HG03159 (cell line): ENCODE results near the gene CARMIL1.

Experiments
- ATAC-seq: cut with Tn5 transposase; IDR thresholded peaks from one replicate; pipeline ENCODE4 v1.9.1; 2021; ENCODE audit warnings: mild to moderate bottlenecking, moderate library complexity; ENCODE audit not compliant: unreplicated experiment

CARMIL1 gene

DNA sequence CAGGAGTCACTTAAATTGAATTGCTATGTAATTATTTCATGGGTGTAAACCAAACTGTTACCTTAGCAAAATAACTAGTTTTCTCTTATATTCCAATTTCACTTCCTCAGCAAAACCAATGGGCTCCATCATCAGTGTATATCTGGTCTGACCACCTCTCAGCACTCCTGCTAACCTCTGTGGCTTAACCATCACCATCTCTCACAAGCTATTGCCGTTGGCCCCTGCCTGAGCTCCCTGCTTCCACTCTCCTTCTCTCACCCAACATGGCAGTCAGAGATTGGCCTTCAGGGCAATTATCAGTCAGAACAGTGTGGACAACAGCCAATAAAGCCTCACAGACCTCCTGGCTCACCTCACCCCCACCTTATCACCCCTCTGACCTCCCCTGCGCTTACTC lies 124.0 kb downstream of the CARMIL1 start:
- no peak for ATAC-seq

DNA sequence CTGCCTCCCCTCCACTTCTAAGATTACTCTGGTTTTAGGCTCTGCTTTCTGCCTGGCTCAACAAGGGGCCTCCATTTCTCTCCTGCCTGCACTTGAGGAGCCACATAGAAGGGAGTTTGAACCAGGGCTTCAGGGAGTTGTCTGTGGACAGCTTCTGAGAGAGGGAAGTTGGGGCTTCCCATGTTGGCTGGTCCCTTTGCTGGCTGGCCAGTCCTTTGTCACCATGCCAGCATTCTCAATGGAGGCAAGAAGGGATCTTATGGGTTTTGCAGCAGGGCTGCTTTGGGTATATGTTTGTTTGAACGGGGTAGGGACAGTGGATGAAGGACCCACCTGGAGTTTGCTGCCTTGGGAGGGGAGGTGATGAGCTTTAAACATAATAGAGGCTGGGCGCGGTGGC lies 124.9 kb downstream of the CARMIL1 start:
- ATAC-seq, result no peak

DNA sequence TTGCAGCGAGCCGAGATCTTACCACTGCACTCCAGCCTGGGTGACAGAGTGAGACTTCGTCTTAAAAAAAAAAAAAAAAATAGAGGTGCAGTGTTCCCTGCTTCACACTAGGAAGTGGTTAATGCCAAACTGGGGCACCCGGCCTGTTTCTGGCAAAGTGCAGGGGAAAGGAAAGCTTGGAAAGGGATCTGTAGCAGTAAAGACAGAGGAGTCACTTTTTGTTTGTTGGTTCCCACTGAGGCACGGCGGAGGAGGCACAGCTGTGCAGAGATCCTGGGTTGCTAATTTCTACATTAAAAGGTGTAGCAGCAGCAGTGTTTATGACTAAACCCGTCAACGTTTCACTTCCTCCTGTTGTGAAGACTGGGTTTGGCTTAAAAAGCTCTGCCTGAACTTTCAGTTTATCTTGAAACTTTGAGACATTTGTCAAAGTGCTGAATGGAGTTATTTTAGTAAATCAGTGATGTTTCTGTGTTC lies 125.6 kb downstream of the CARMIL1 start:
- peak; percentile 93 for ATAC-seq

GRCh38 chr6:25405442-25405841 lies 126.3 kb downstream of the CARMIL1 start:
- ATAC-seq, result no peak

DNA sequence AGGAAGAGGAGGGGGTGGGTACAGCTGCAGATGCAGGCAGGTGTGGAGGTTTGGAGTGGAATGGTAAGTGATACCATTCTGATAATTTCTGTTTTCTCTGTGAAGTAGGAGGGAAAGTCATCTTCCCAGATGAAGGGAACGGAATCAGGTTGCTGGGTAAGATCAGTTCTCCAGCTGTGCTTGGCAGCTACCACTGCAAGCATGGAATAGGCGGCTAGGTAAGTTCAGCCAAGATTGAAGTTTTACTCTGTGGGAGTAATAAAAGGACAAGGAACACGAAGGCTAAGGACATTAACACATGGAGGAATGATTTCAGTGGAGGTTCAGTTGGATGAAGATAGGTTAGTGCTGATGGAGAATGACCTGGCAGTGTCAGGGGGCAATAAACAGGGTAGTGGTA lies 128.3 kb downstream of the CARMIL1 start:
- ATAC-seq, result no peak

DNA sequence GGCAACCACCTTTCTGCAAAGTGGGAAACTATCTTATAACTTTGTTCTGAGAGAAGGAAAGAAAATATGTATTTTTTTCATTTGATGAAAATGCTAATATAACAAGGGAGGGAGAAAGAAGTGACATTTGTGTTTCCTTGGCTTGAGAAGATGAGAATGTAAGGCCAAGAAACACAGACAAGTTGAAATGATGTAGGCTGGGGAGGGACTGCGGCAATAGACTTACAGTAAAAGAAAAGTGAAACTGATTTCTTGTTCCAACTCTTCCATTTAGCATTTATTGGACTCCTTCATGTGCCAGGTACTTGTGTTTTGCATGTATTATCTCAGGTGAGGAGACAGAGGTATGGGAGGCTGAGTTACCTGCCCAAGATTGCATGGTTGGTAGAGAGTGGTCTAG lies 130.9 kb downstream of the CARMIL1 start:
- no peak for ATAC-seq

DNA sequence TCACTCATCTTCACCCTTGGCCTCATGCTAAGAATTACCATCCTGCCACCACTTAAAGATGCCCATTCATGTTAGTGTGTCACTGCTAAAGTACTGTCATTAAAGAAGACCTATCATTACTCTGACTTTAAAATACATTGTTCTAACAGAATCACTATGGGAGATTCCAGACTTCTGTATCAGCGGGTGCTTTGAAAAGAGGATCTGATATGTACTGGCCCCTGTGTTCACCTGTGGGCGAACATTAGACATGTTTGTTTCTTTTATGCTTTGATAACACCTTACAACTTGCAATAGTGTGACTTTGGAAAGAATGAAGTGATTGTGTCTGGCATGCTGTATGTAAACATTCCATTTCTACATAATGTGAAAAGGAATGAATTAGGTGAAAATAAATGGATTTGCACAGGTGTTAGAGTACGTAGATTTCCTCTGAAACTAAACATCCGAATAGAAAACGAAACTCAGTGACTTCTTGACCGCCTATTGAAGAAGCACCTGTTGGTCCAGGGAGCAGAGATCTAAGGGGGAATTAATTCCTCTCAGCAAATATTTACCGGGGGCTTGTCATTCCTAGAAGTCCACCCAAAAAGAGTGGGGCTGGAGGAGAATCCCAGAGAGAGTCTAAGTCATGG lies 132.3 kb downstream of the CARMIL1 start:
- ATAC-seq, result no peak

GRCh38 chr6:25413207-25413905 lies 134.2 kb downstream of the CARMIL1 start:
- no peak for ATAC-seq

DNA sequence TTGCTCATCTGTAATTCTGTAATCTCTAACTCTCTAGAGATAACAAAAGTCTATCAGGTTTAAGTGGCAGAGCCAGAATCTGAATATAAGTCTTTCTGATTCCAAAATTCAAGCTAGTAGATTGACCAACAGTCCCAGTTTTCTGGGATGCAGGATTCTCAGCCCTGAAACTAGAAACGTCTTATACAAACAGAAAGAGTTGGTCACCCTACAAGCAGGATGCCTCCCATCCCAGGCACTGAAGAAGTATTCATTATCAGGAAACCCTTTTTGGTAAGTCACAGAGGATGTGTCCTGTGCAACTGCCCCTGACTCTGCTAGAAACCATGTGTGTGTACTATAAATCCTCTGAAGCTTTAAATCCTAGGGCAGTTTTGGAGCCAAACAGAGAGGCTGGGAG lies 135.0 kb downstream of the CARMIL1 start:
- ATAC-seq, result no peak

- ATAC-seq, result no peak
Measured at GRCh38 chr6:25414755-25415154, 135.6 kb downstream of the CARMIL1 start.

DNA sequence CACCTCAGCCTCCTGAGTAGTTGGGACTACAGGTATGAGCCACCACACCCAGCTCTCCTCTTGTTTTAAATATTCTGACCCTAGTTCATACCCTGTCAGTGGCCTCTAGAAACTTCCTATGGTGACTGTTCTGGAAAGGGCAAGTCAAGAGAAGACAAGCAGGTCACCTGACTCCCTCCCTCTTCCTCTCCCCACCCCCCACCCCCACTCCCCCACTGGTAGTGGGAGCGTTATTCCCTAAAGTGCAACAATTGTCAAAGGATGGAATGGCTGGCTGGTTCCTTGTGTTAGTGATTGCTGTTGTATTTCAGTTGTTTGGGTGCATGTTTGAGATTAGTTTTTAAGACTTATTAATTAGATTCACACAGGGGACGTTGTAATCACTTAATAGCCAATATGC lies 136.1 kb downstream of the CARMIL1 start:
- no peak for ATAC-seq

GRCh38 chr6:25415701-25416100 lies 136.5 kb downstream of the CARMIL1 start:
- ATAC-seq, result no peak

GRCh38 chr6:25417046-25417605 lies 138.0 kb downstream of the CARMIL1 start:
- ATAC-seq, result no peak

DNA sequence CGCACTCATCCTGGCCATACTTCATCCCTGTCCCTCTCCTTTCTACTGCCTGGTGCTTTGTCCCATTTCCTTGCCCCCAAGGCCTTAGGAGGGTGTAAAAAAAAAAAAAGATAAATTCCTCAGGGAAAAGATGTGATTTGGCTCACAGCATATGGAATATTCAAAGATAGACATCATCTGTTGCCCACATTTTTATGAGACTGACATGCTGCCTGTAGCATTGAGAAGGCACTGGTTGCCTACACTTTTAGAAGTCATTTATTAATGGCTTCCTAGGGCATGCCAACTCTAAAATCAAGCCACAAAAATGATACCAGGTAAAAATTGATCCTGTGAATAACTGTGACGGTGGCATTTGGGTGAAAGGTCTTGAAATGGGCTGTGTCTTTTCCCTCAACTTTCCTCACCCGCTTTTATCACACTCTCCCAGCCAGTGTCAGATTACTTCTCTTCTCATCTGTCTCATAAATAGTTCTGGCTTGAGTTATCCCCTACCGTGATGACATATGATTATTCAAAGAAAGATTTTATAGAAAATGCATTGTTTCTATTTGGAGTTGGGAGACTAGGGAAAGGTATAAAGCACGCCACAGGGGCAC lies 139.4 kb downstream of the CARMIL1 start:
- no peak for ATAC-seq

- ATAC-seq, result no peak
Measured at GRCh38 chr6:25419879-25420278, 140.7 kb downstream of the CARMIL1 start.

DNA sequence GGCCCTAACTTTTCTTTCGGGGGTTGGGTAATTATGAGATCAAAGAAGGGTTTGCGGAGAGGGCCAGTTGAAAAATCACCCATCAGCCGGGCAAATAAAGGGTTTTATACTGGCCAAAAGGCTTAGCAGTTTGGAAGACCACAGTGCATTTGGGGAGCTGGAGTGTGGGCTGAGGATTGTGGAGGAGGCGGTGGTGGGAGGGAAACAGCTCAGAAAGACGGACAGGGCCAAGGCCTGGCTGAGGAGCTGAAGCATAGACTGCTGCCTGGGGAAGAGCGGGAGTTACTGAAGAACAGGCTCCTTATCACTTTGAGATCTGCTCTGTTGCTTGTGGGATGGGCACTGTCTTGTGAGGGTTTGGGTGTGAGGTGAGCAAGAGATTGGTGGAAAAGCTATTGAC lies 144.2 kb downstream of the CARMIL1 start:
- no peak for ATAC-seq

GRCh38 chr6:25424303-25424702 lies 145.1 kb downstream of the CARMIL1 start:
- ATAC-seq, result no peak

DNA sequence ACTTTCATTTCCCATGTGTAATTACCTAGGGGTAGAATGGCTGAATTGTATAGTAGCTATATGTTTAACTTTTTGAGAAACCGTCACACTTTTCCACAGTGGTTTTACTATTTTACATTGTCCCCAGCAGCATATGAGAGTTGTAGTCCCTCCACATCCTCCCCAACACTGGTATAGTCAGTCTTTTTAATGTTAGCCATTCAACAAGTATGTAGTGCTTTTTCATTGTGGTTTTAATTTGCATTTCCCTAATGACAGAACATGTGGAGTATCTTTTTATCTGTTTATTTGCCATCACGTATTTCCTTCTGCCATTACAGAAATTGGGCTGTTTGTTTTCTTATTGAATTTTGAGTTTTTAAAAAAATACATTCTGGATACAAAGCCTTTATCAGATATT lies 148.4 kb downstream of the CARMIL1 start:
- ATAC-seq, result no peak

- no peak for ATAC-seq
Measured at GRCh38 chr6:25428758-25429317, 149.7 kb downstream of the CARMIL1 start.

DNA sequence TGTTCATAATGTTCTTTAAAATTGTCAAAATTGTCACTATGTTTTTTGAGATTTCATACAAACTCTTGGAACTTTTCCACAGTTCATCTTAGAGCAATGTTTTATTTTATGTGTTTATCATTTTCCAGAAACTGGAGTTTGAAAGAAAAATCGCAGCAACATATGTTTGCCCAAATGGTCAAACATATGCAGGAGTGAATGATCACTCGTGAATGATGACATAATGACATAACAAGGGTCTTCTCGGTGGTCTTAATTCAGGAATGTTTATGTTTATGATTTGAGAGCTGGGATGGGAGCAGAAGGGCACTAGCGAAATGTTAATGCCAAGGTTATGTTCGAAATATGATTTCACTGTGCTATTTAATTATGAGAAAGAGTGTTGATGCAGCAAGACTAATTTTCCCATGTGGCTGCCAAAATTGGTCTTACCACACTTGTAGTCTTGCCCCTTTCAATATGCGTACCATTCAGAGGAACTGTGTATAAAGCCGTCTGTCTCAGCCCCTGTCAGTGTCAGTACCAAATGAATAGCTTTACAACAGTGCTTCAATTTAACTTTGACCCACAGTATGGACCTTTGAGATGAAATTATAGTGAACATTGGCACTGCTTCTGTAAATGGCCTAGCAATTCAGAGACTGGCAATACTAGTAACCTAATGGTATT lies 152.3 kb downstream of the CARMIL1 start:
- no peak for ATAC-seq

- no peak for ATAC-seq
Measured at GRCh38 chr6:25431975-25432307, 152.8 kb downstream of the CARMIL1 start.
